ENCODE results near the gene ACSM2A. TPM values are rescaled to one million over a fixed set of nuclear protein-coding genes. Genes with fewer than 3 reads are reported as not detected.
"Not testable (repeated sequence)": the region's sequence is repeated elsewhere in the genome, so short reads cannot be mapped to it uniquely, and the experiment has no call there.

ACSM2A gene
- total RNA-seq, 2 experiments from 2014 or later: 0.11 TPM; not detected in 1

- H3K4me3 Mint-ChIP-seq; H3K27me3 Mint-ChIP-seq; DNase-seq; CTCF ChIA-PET; H3K9me3 Mint-ChIP-seq (ENCODE audit: low read depth); H3K4me1 Mint-ChIP-seq; intact Hi-C loops (cut with DNase I, micrococcal nuclease); H3K36me3 Mint-ChIP-seq (ENCODE audit: low read depth); ATAC-seq; H3K27ac Mint-ChIP-seq; POLR2A ChIA-PET: not testable (repeated sequence)
These were observed 21.8 kb upstream of the ACSM2A start for GRCh38 chr16:20429499-20429898.

- ATAC-seq; CTCF ChIA-PET; POLR2A ChIA-PET; H3K36me3 Mint-ChIP-seq (ENCODE audit: low read depth); H3K9me3 Mint-ChIP-seq (ENCODE audit: low read depth); DNase-seq; H3K4me3 Mint-ChIP-seq; H3K27me3 Mint-ChIP-seq; H3K27ac Mint-ChIP-seq; H3K4me1 Mint-ChIP-seq: not testable (repeated sequence)
- intact Hi-C loops (cut with DNase I, micrococcal nuclease): loop anchor here (10.0 kb wide), 1 partner anchor 154 kb away; no protein-coding TSS in a partner anchor
These were observed 20.8 kb upstream of the ACSM2A start for GRCh38 chr16:20430480-20430879.

GRCh38 chr16:20430948-20431347, 20.4 kb upstream of the ACSM2A start:
- no peak for ATAC-seq
- H3K4me1 Mint-ChIP-seq: no peaks in the 10 kb centered on the region

DNA sequence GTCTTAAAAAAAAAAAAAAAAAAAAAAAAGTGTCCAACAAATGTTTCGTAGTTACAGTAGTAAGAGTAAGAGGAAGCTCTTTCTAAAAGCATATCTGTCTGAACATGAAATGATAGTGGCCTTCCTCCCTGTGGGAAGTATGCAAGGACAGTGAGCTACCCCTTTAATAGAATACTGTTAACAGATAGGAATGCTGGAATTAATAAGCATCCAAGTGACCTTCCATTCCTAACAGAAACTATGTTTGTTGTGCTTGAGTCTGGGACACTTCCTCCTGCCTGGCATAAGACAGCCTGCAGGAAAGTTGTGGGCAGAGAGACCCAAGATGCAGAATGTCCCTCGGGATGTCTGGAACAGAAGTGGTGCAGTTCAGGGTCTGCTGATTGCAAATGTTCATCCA, 12.4 kb upstream of the ACSM2A start:
- H3K4me1 Mint-ChIP-seq; H3K4me3 Mint-ChIP-seq; POLR2A ChIA-PET; H3K27me3 Mint-ChIP-seq; H3K9me3 Mint-ChIP-seq (ENCODE audit: low read depth); ATAC-seq; CTCF ChIA-PET; DNase-seq; H3K36me3 Mint-ChIP-seq (ENCODE audit: low read depth); H3K27ac Mint-ChIP-seq: not testable (repeated sequence)
- intact Hi-C loops (cut with DNase I, micrococcal nuclease): loop anchor here (10.0 kb wide), 1 partner anchor 146 kb away; no protein-coding TSS in a partner anchor

More at GRCh38 chr16:20430948-20431347, 20.4 kb upstream of the ACSM2A start:
- POLR2A ChIA-PET: no interaction called here
- peaks cover 8% of the 10 kb centered on the region for H3K27me3 Mint-ChIP-seq
- DNase-seq: no peak
- intact Hi-C loops (cut with DNase I, micrococcal nuclease): loop anchor here (10.0 kb wide), 1 partner anchor 154 kb away; no protein-coding TSS in a partner anchor
- no peaks in the 10 kb centered on the region for H3K9me3 Mint-ChIP-seq (ENCODE audit: low read depth)
- no peaks in the 10 kb centered on the region for H3K36me3 Mint-ChIP-seq (ENCODE audit: low read depth)
- H3K4me3 Mint-ChIP-seq: no peak overlapping the region
- H3K27ac Mint-ChIP-seq: no peak overlapping the region
- CTCF ChIA-PET: no interaction called here

DNA sequence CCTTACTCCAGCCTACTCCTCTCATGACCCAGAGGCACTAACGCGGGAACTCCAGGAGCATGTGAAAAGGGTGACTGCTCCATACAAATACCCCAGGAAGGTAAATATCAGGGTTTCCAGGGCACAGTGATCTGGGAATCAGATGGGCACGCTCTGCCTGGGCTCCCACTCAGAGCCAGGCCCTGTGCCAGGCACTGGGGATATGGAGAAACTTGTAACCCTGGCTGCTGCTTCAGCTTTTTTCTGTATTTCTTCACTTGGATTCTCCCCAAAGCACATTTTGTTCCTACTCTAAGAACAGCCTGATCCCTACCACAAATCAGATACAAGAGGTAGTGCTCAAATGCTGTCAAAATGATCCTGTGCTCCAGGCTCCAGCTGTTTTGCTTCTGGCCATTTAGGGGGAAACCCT, 11.5 kb upstream of the ACSM2A start:
- ATAC-seq; DNase-seq; H3K36me3 Mint-ChIP-seq (ENCODE audit: low read depth); H3K27me3 Mint-ChIP-seq; CTCF ChIA-PET; H3K9me3 Mint-ChIP-seq (ENCODE audit: low read depth); H3K4me3 Mint-ChIP-seq; H3K4me1 Mint-ChIP-seq; POLR2A ChIA-PET; H3K27ac Mint-ChIP-seq: not testable (repeated sequence)
- intact Hi-C loops (cut with DNase I, micrococcal nuclease): loop anchor here (10.0 kb wide), 1 partner anchor 145 kb away; no protein-coding TSS in a partner anchor

GRCh38 chr16:20440731-20441130, 10.6 kb upstream of the ACSM2A start:
- CTCF ChIA-PET; H3K9me3 Mint-ChIP-seq (ENCODE audit: low read depth); H3K36me3 Mint-ChIP-seq (ENCODE audit: low read depth); H3K27me3 Mint-ChIP-seq; H3K27ac Mint-ChIP-seq; ATAC-seq; POLR2A ChIA-PET; DNase-seq; H3K4me1 Mint-ChIP-seq; H3K4me3 Mint-ChIP-seq; intact Hi-C loops (cut with DNase I, micrococcal nuclease): not testable (repeated sequence)

DNA sequence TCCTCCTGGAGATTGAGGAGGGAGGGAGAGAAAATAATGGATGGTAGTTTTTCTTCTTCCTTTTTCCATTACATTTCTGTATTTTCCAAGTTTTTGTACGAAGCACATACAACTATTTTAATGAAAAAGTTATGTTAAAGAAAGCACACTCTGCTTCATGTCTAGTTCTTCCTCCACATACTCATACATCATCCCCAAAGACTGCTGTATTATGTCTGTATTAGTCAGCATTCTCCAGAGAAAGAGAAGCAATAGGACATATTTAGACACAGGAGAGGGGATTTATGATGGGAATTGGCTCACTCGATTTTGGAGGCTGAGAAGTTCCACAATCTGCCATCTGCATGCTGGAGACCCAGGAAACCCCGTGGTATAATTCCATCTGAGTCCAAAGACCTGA, 10.1 kb upstream of the ACSM2A start:
- no peak for ATAC-seq
- no peaks in the 10 kb centered on the region for H3K9me3 Mint-ChIP-seq (ENCODE audit: low read depth)
- peaks cover 2% of the 10 kb centered on the region for H3K27me3 Mint-ChIP-seq
- H3K4me1 Mint-ChIP-seq: no peaks in the 10 kb centered on the region
- POLR2A ChIA-PET: no interaction called here
- no peaks in the 10 kb centered on the region for H3K36me3 Mint-ChIP-seq (ENCODE audit: low read depth)
- CTCF ChIA-PET: no interaction called here
- no peak for DNase-seq
- H3K27ac Mint-ChIP-seq: no peak overlapping the region
- intact Hi-C loops (cut with DNase I, micrococcal nuclease): no loop called here
- no peak overlapping the region for H3K4me3 Mint-ChIP-seq

GRCh38 chr16:20441859-20442258, 9.5 kb upstream of the ACSM2A start:
- ATAC-seq; H3K36me3 Mint-ChIP-seq (ENCODE audit: low read depth); H3K4me1 Mint-ChIP-seq; POLR2A ChIA-PET; CTCF ChIA-PET; H3K4me3 Mint-ChIP-seq; intact Hi-C loops (cut with DNase I, micrococcal nuclease); H3K9me3 Mint-ChIP-seq (ENCODE audit: low read depth); DNase-seq; H3K27ac Mint-ChIP-seq; H3K27me3 Mint-ChIP-seq: not testable (repeated sequence)

DNA sequence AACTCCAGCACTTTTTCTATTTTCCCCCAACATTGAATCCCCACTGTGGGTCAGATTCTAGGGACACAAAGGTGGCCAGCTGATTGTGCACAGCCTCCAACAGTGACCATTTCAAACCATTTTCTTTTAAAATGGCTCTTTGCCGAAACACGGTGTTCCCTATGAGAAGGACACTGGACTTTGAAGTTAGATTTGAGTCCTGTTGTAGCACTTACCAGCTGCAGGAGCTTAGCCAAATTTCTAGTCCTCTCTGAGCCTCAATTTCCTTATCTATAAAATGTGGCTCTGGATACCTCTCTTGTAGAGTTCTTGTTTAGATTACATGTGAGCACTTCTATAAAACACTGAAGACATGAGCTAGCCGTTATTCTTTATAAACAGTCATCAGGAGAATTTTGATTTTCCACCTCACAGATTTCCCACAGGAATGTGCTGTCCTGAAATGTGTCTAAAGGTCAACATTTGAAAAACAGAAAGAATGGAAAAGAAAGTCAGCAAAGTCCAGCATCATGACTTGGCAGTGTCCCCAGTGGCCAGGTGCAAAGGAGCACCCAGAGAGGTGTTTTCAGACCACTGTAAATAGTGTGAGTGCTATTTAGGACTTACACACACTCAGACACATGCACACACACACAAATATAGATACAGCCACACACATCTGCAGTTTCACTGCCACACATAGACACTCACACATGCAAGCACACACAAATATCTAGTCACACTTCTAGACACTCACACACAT, 4.5 kb upstream of the ACSM2A start:
- CTCF ChIA-PET; intact Hi-C loops (cut with DNase I, micrococcal nuclease); H3K4me1 Mint-ChIP-seq; H3K9me3 Mint-ChIP-seq (ENCODE audit: low read depth); H3K4me3 Mint-ChIP-seq; H3K27me3 Mint-ChIP-seq; POLR2A ChIA-PET; H3K36me3 Mint-ChIP-seq (ENCODE audit: low read depth); ATAC-seq; H3K27ac Mint-ChIP-seq; DNase-seq: not testable (repeated sequence)

DNA sequence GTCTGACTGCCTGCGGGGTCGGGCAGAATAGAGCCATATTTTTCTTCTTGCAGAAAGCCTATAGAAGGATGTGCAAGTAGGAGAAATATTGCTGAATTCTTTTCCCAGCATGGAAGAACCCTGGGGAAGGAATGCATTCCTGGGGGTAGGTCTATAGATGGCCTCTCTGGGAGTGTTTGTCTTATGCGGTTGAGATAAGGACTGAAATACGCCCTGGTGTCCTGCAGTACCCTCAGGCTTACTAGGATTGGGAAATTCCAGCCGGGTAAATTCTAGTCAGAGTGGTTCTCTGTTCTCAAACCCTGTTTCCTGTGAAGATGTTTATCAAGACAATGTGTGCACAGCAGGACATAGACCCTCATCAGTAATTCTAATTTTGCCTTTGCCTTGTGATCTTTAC, 2.3 kb downstream of the ACSM2A start:
- intact Hi-C loops (cut with DNase I, micrococcal nuclease); CTCF ChIA-PET; H3K9me3 Mint-ChIP-seq (ENCODE audit: low read depth); ATAC-seq; DNase-seq; H3K4me3 Mint-ChIP-seq; H3K27ac Mint-ChIP-seq; H3K4me1 Mint-ChIP-seq; H3K27me3 Mint-ChIP-seq; H3K36me3 Mint-ChIP-seq (ENCODE audit: low read depth); POLR2A ChIA-PET: not testable (repeated sequence)

- ATAC-seq; H3K27ac Mint-ChIP-seq; CTCF ChIA-PET; H3K27me3 Mint-ChIP-seq; DNase-seq; H3K36me3 Mint-ChIP-seq (ENCODE audit: low read depth); H3K4me1 Mint-ChIP-seq; POLR2A ChIA-PET; intact Hi-C loops (cut with DNase I, micrococcal nuclease); H3K4me3 Mint-ChIP-seq; H3K9me3 Mint-ChIP-seq (ENCODE audit: low read depth): not testable (repeated sequence)
These were observed 7.9 kb downstream of the ACSM2A start for GRCh38 chr16:20459227-20459626.

DNA sequence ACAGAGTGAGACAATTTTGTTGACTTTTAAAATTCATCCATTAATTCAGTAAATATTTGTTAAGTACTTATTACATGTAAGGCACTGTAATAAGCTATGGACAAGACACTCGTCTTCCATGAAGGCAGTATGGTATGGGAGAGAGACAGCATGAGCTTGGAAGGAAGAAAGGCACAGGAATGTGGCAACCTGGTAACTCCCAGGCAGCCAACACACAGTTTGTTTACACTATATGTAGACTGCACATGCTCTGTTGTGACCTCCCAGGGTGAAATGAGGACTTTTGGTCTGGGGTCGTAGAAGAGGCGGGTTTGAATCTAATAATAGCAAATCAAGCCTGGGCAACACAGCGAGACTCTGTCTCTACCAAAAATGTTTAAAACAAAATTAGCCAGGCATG, 9.0 kb downstream of the ACSM2A start:
- ATAC-seq; H3K4me3 Mint-ChIP-seq; DNase-seq; H3K27me3 Mint-ChIP-seq; intact Hi-C loops (cut with DNase I, micrococcal nuclease); H3K36me3 Mint-ChIP-seq (ENCODE audit: low read depth); H3K9me3 Mint-ChIP-seq (ENCODE audit: low read depth); CTCF ChIA-PET; H3K27ac Mint-ChIP-seq; POLR2A ChIA-PET; H3K4me1 Mint-ChIP-seq: not testable (repeated sequence)

Measured in activated CD4-positive, alpha-beta T cell treated with anti-CD3 and anti-CD28 coated beads for 36 hours (primary cell).